Breast epithelium (tissue), 3 donors: Measurements from ENCODE around the gene VCL.

Source experiments
- POLR2A ChIP-seq: fragments of 450-650 bp; IDR thresholded peaks from one replicate; pipeline ENCODE4 v1.6.1; 2016; ENCODE audit warnings: antibody characterized with exemption, mild to moderate bottlenecking, moderate library complexity
- POLR2AphosphoS5 ChIP-seq, 3 donors: sonication (generic); formaldehyde crosslinking; IDR thresholded peaks; one replicate each; pipeline ENCODE4 v1.6.1; 2017; ENCODE audit warnings: antibody characterized with exemption in 3 of 3
- TF ChIP-seq, protein P1 (sequence below), 3 donors: fragments of 450-650 bp; IDR thresholded peaks; one replicate each; pipeline ENCODE4 v1.5.1; 2016 to 2017; ENCODE audit warnings: antibody characterized with exemption in 3 of 3, mild to moderate bottlenecking in 3 of 3, moderate library complexity in 3 of 3

DNA sequence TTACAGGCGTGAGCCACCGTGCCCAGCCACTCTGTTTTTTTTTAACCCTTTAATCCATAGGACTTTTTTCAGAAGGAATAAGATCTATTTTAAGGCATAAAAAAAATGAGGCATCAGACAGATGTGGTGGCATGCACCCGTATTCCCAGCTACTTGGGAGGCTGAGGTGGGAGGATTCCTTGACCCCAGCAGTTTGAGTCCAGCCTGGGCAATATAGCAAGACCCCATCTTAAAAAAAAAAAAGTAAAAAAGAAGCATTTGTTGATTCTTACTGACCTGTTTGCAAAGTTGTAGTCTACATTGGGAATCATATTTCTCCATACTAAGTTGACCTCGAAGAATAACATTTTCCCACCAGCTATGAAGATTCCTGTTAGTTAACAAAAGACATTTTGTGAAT lies 38.6 kb downstream of the VCL start:
- no peak for TF ChIP-seq POLR2A
- TF ChIP-seq POLR2AphosphoS5 (IDR thresholded peaks at IDR 0.05), result no peak
- TF ChIP-seq, protein P1, sequence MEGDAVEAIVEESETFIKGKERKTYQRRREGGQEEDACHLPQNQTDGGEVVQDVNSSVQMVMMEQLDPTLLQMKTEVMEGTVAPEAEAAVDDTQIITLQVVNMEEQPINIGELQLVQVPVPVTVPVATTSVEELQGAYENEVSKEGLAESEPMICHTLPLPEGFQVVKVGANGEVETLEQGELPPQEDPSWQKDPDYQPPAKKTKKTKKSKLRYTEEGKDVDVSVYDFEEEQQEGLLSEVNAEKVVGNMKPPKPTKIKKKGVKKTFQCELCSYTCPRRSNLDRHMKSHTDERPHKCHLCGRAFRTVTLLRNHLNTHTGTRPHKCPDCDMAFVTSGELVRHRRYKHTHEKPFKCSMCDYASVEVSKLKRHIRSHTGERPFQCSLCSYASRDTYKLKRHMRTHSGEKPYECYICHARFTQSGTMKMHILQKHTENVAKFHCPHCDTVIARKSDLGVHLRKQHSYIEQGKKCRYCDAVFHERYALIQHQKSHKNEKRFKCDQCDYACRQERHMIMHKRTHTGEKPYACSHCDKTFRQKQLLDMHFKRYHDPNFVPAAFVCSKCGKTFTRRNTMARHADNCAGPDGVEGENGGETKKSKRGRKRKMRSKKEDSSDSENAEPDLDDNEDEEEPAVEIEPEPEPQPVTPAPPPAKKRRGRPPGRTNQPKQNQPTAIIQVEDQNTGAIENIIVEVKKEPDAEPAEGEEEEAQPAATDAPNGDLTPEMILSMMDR (IDR thresholded peaks at IDR 0.05), result no peak
